ENCODE measurements around the gene F5. TPM values are rescaled to one million over a fixed set of nuclear protein-coding genes. Genes with fewer than 3 reads are reported as not detected.

F5 gene
- total and polyA plus RNA-seq, 4 donors = 1.5 to 8.4 (median 4.4) TPM

DNA sequence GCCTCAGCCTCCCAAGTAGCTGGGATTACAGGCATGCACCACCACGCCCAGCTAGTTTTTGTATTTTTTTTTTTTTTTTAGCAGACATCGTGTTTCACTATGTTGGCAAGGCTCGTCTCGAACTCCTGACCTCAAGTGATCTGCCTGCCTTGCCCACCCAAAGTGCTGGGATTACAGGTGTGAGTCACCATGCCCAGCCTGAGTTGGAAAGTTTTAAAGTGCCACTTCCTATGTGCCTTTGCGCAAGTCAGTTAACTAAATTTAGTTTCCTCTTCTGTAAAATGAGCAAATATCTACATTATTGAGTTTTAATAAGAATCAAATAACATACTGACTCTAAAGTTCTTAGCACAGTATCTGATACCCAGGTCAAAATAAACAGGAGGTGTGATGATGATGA, 112.9 kb downstream of the F5 start:
- H3K27me3 ChIP-seq (ENCODE audit: control insufficient read depth, insufficient read depth, low read length) = no peaks in the 10 kb centered on the region
- no peaks in the 10 kb centered on the region for H3K9me3 ChIP-seq (ENCODE audit: control insufficient read depth, insufficient read depth, low read length)
- no peak overlapping the region for H3K27ac ChIP-seq (ENCODE audit: low read depth, low read length)
- no peak overlapping the region for H3K4me3 ChIP-seq (ENCODE audit: low read depth, low read length)
- 90% methylated on average over 3 of the region's 5 CpGs for WGBS (ENCODE audit: insufficient coverage)
- DNase-seq (ENCODE audit: low read depth in 4 of 6, low spot score in 6 of 6) = no peak
- peaks cover 3% of the 10 kb centered on the region for H3K36me3 ChIP-seq (ENCODE audit: control insufficient read depth, insufficient read depth, low read length)
- no peaks in the 10 kb centered on the region for H3K4me1 ChIP-seq (ENCODE audit: control insufficient read depth, insufficient read depth, low read length)

DNA sequence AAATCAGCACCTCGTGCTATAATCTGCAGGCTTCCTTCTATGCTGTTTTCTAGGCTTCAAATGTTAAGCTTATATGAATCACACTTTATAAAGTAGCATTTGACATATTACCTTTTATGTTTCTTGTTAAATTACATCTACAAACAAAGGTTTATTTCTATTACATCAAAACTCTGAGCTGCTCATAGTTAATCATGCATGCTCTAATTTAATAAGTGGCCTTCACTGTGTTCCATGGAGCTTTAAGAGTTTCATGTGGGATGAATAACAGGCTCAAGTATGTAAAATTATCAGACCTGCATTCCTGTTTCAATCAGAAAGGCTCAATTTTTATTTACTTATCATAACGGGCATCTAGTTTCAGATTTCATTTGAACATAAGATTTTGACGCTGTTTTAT, 113.5 kb downstream of the F5 start:
- Histone ChIP-seq H3K27me3 (ENCODE audit: control insufficient read depth, insufficient read depth, low read length) (no peaks in the 10 kb centered on the region), H3K36me3 (ENCODE audit: control insufficient read depth, insufficient read depth, low read length) (peaks cover 3% of the 10 kb centered on the region), H3K4me1 (ENCODE audit: control insufficient read depth, insufficient read depth, low read length) (no peaks in the 10 kb centered on the region), H3K4me3 (ENCODE audit: low read depth, low read length) (no peak overlapping the region), H3K9me3 (ENCODE audit: control insufficient read depth, insufficient read depth, low read length) (no peaks in the 10 kb centered on the region), H3K27ac (ENCODE audit: low read depth, low read length) (no peak overlapping the region)
- DNase-seq (ENCODE audit: low read depth in 4 of 6, low spot score in 6 of 6) = no peak
- no CpG with 5 or more reads among the region's 3 CpGs for WGBS (ENCODE audit: insufficient coverage)

DNA sequence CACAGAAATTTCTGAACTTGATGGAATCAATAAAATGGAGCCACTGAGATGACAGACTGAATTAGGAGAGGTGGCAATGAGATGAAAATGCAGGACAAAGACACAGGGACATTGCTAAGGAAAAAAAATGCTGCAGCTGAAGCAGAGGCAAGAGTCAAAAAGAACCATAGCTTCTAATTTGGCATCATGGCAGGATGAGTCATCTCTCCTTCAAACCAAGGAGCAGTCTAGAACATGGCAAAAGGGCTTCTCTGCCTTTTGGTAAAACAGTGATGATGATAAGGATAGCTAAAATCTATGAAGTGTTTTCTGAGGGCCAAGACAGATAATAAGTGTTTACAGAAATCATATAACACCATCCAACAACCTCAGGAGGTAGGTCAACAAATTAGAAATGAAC, 117.3 kb downstream of the F5 start:
- Histone ChIP-seq H3K4me1 (ENCODE audit: control insufficient read depth, insufficient read depth, low read length) (no peaks in the 10 kb centered on the region), H3K9me3 (ENCODE audit: control insufficient read depth, insufficient read depth, low read length) (no peaks in the 10 kb centered on the region), H3K27ac (ENCODE audit: low read depth, low read length) (no peak overlapping the region), H3K27me3 (ENCODE audit: control insufficient read depth, insufficient read depth, low read length) (no peaks in the 10 kb centered on the region), H3K36me3 (ENCODE audit: control insufficient read depth, insufficient read depth, low read length) (no peaks in the 10 kb centered on the region), H3K4me3 (ENCODE audit: low read depth, low read length) (no peak overlapping the region)
- no peak for DNase-seq (ENCODE audit: low read depth in 4 of 6, low spot score in 6 of 6)

DNA sequence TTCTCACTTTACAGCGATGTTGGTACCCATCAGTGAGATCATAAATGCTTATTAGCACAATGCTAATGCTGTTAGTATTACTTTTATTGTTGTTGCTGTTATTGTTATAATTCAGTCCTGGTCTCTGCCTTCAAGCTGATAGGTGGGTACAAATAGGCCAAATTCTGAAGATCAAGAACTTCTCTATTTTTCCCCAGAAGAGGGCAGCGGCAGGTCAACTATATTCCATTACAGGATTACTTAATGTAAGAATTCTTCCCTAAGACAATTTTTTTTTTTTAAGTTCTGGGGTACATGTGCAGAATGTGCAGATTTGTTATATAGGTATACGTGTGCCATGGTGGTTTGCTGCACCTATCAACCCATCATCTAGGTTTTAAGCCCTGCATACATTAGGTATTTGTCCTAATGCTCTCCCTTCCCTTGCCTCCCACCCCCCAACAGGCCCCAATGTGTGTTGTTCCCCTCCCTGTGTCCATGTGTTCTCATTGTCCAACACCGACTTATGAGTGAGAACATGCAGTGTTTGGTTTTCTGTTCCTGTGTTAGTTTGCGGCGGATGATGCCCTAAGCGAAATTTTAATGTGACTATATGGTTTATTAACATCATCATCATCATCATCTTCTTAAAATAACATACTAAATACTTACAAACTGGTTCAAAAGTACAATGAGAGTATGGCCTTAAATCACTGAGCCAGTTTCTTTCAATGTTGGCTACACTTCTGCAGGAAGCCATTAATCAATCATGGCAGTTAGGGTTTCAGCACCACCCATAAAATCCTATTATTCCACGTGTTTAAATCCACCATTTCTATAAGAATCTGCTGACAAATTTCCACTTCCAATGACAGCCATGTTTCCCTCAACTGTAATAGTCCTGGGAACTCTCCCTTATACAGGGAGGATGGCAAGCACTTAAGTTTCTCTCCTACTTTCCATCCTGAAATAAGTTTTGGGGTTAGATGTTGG, 119.7 kb downstream of the F5 start:
- WGBS (ENCODE audit: insufficient coverage) = no CpG with 5 or more reads among the region's 8 CpGs
- Histone ChIP-seq H3K36me3 (ENCODE audit: control insufficient read depth, insufficient read depth, low read length) (no peaks in the 10 kb centered on the region), H3K9me3 (ENCODE audit: control insufficient read depth, insufficient read depth, low read length) (no peaks in the 10 kb centered on the region), H3K27ac (ENCODE audit: low read depth, low read length) (no peak overlapping the region), H3K4me3 (ENCODE audit: low read depth, low read length) (no peak overlapping the region), H3K27me3 (ENCODE audit: control insufficient read depth, insufficient read depth, low read length) (no peaks in the 10 kb centered on the region), H3K4me1 (ENCODE audit: control insufficient read depth, insufficient read depth, low read length) (no peaks in the 10 kb centered on the region)
- DNase-seq (ENCODE audit: low read depth in 4 of 6, low spot score in 6 of 6) = peak in 2 of 6 donors; percentile 55 to 75

DNA sequence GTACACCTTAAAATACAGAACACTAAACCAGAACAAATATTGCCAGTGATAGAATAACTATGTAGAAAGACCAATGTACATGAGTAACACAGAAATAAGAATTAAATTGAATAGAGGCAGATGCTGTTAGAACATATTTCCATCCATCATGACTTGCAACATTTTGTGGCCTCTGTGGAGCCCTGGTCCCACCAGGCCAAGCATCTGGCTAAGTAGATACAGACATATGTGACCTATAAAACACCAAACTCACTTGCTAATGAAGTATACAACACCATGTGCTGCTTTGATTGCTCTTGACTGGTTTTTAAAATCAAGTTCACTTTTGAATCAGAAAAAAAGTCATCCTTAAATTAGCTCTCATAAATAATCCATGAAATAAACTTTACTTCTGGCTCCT, 121.0 kb downstream of the F5 start:
- Histone ChIP-seq H3K36me3 (ENCODE audit: control insufficient read depth, insufficient read depth, low read length) (no peaks in the 10 kb centered on the region), H3K4me1 (ENCODE audit: control insufficient read depth, insufficient read depth, low read length) (peaks cover 4% of the 10 kb centered on the region), H3K9me3 (ENCODE audit: control insufficient read depth, insufficient read depth, low read length) (no peaks in the 10 kb centered on the region), H3K27me3 (ENCODE audit: control insufficient read depth, insufficient read depth, low read length) (peaks cover 3% of the 10 kb centered on the region), H3K27ac (ENCODE audit: low read depth, low read length) (no peak overlapping the region), H3K4me3 (ENCODE audit: low read depth, low read length) (no peak overlapping the region)
- DNase-seq (ENCODE audit: low read depth in 4 of 6, low spot score in 6 of 6) = no peak

Small RNA genes within 50 kb of the gene (small RNA-seq; reads per million reads assigned to genes)
- gene AL021068.2 (ENCODE audit: low replicate concordance) = not detected

Other genes with a start within 250 kb of the F5 start
- 10 to 100 TPM; 21.5 to 22.0 TPM for gene NME7, start 218.7 kb downstream of the F5 start, total RNA-seq
- 100 to 1,000 TPM; 103 to 131 TPM for gene NME7, start 218.7 kb downstream of the F5 start, polyA plus RNA-seq (ENCODE audit: insufficient read length in 2 of 2)
- gene BLZF1, start 218.3 kb downstream of the F5 start, total RNA-seq = 10 to 100 TPM; 31.3 to 35.0 TPM
- 10 to 100 TPM; 16.0 to 18.5 TPM for gene BLZF1, start 218.3 kb downstream of the F5 start, polyA plus RNA-seq (ENCODE audit: insufficient read length in 2 of 2)
- gene CCDC181, start 159.0 kb downstream of the F5 start, total RNA-seq = 10 to 100 TPM in 1 of 2 donors, 1 to 10 TPM in 1; 6.1 to 14.8 TPM
- 10 to 100 TPM; 11.0 to 14.8 TPM for gene CCDC181, start 159.0 kb downstream of the F5 start, polyA plus RNA-seq (ENCODE audit: insufficient read length in 2 of 2)
- gene SLC19A2, start 100.5 kb downstream of the F5 start, total RNA-seq = 10 to 100 TPM in 1 of 2 donors, 1 to 10 TPM in 1; 9.5 to 18.8 TPM
- 10 to 100 TPM; 11.0 to 11.4 TPM for gene SLC19A2, start 100.5 kb downstream of the F5 start, polyA plus RNA-seq (ENCODE audit: insufficient read length in 2 of 2)
- gene SELP, start 43.6 kb upstream of the F5 start, total RNA-seq = 1 to 10 TPM; 1.1 to 6.4 TPM
- gene SELP, start 43.6 kb upstream of the F5 start, polyA plus RNA-seq (ENCODE audit: insufficient read length in 2 of 2) = 1 to 10 TPM in 1 of 2 donors, under 1 TPM in 1; 0.11 to 1.0 TPM
- 10 to 100 TPM in 1 of 2 donors, 1 to 10 TPM in 1; 5.1 to 15.9 TPM for gene SELL, start 125.1 kb upstream of the F5 start, total RNA-seq
- 10 to 100 TPM in 1 of 2 donors, 1 to 10 TPM in 1; 3.7 to 10.1 TPM for gene SELL, start 125.1 kb upstream of the F5 start, polyA plus RNA-seq (ENCODE audit: insufficient read length in 2 of 2)
- gene SELE, start 147.6 kb upstream of the F5 start, total RNA-seq = 1 to 10 TPM; 7.1 to 7.8 TPM
- 1 to 10 TPM in 1 of 2 donors, under 1 TPM in 1; 0.14 to 1.0 TPM for gene SELE, start 147.6 kb upstream of the F5 start, polyA plus RNA-seq (ENCODE audit: insufficient read length in 2 of 2)
- 10 to 100 TPM; 11.0 to 16.2 TPM for gene METTL18, start 208.4 kb upstream of the F5 start, total RNA-seq
- gene METTL18, start 208.4 kb upstream of the F5 start, polyA plus RNA-seq (ENCODE audit: insufficient read length in 2 of 2) = 10 to 100 TPM in 1 of 2 donors, 1 to 10 TPM in 1; 9.1 to 11.6 TPM